GM21526 (cell line): ENCODE results near the gene ECPAS.
"Not testable (repeated sequence)": the region's sequence is repeated elsewhere in the genome, so short reads cannot be mapped to it uniquely, and the experiment has no call there.

ENCODE experiments used
- ATAC-seq: cut with Tn5 transposase; IDR thresholded peaks from one replicate; pipeline ENCODE4 v1.9.1; 2021; ENCODE audit warnings: moderate library complexity; ENCODE audit not compliant: unreplicated experiment, low FRiP score

The ECPAS gene

GRCh38 chr9:111431684-111432083 is 52.5 kb downstream of the ECPAS start:
- no peak for ATAC-seq

- no peak for ATAC-seq
Observed at GRCh38 chr9:111429175-111429574, 55.0 kb downstream of the ECPAS start.

- no peak for ATAC-seq
Observed at GRCh38 chr9:111427186-111427585, 57.0 kb downstream of the ECPAS start.

- no peak for ATAC-seq
Observed at GRCh38 chr9:111423389-111423788, 60.8 kb downstream of the ECPAS start.

- no peak for ATAC-seq
Observed at GRCh38 chr9:111414406-111414805, 69.8 kb downstream of the ECPAS start.

- no peak for ATAC-seq
Observed at GRCh38 chr9:111413996-111414395, 70.2 kb downstream of the ECPAS start.

- no peak for ATAC-seq
Observed at GRCh38 chr9:111412280-111412679, 71.9 kb downstream of the ECPAS start.

- no peak for ATAC-seq
Observed at GRCh38 chr9:111411266-111411665, 72.9 kb downstream of the ECPAS start.

- ATAC-seq = no peak
Observed at GRCh38 chr9:111407813-111408212, 76.4 kb downstream of the ECPAS start.

- no peak for ATAC-seq
Observed at GRCh38 chr9:111405701-111406100, 78.5 kb downstream of the ECPAS start.

- not testable (repeated sequence) for ATAC-seq
Observed at GRCh38 chr9:111401486-111401885, 82.7 kb downstream of the ECPAS start.

GRCh38 chr9:111400564-111400898 is 83.7 kb downstream of the ECPAS start:
- ATAC-seq = no peak

GRCh38 chr9:111399772-111400563 is 84.2 kb downstream of the ECPAS start:
- no peak for ATAC-seq

- ATAC-seq = no peak
Observed at GRCh38 chr9:111399211-111399739, 84.9 kb downstream of the ECPAS start.

GRCh38 chr9:111393971-111394370 is 90.2 kb downstream of the ECPAS start:
- no peak for ATAC-seq

GRCh38 chr9:111389406-111389805 is 94.8 kb downstream of the ECPAS start:
- no peak for ATAC-seq

- ATAC-seq = no peak
Observed at GRCh38 chr9:111386386-111386785, 97.8 kb downstream of the ECPAS start.

GRCh38 chr9:111381006-111381405 is 103.2 kb downstream of the ECPAS start:
- ATAC-seq = no peak

- ATAC-seq = no peak
Observed at GRCh38 chr9:111375817-111376564, 108.2 kb downstream of the ECPAS start.

GRCh38 chr9:111375062-111375461 is 109.1 kb downstream of the ECPAS start:
- ATAC-seq = no peak

- ATAC-seq = no peak
Observed at GRCh38 chr9:111372297-111372696, 111.9 kb downstream of the ECPAS start.

- ATAC-seq = no peak
Observed at GRCh38 chr9:111366978-111367377, 117.2 kb downstream of the ECPAS start.
